DMS 273 (cell line): Measurements from ENCODE around the gene AGAP3.
A peak's percentile ranks its signal among the peaks of the same experiment; 100 is the strongest.

ENCODE experiments used
- DNase-seq: peaks from one replicate; lab custom pipeline; 2025; ENCODE audit not compliant: unreplicated experiment; lab: John Stamatoyannopoulos, UW

Gene AGAP3

GRCh38 chr7:151057989-151058780, 28.1 kb upstream of the AGAP3 start:
- DNase-seq, result peak; percentile 100

GRCh38 chr7:151058781-151059366, 27.4 kb upstream of the AGAP3 start:
- DNase-seq, result peak; percentile 65

GRCh38 chr7:151059367-151060112, 26.7 kb upstream of the AGAP3 start, which contains the start of gene SLC4A2:
Gene SLC4A2 (plus strand): TSS chr7:151059589. CDS start chr7:151061988, 2,399 bp downstream.
- peak; percentile 97 for DNase-seq

- DNase-seq, result no peak
These were observed 26.2 kb upstream of the AGAP3 start for GRCh38 chr7:151060113-151060415.

- DNase-seq, result peak; percentile 72
These were observed 25.7 kb upstream of the AGAP3 start for GRCh38 chr7:151060416-151061212.

GRCh38 chr7:151061213-151062110, 24.8 kb upstream of the AGAP3 start:
- no peak for DNase-seq

- DNase-seq, result no peak
These were observed 24.2 kb upstream of the AGAP3 start for GRCh38 chr7:151062111-151062398.

- peak; percentile 45 for DNase-seq
These were observed 23.7 kb upstream of the AGAP3 start for GRCh38 chr7:151062399-151063211.

GRCh38 chr7:151063212-151063561, 23.1 kb upstream of the AGAP3 start:
- DNase-seq, result no peak

- DNase-seq, result no peak
These were observed 21.8 kb upstream of the AGAP3 start for GRCh38 chr7:151064454-151064853.

- DNase-seq, result no peak
These were observed 21.3 kb upstream of the AGAP3 start for GRCh38 chr7:151064993-151065392.

GRCh38 chr7:151065516-151065915, 20.8 kb upstream of the AGAP3 start:
- DNase-seq, result no peak

GRCh38 chr7:151066273-151066974, 19.9 kb upstream of the AGAP3 start:
- no peak for DNase-seq

GRCh38 chr7:151068069-151068773, 18.1 kb upstream of the AGAP3 start:
- no peak for DNase-seq

- DNase-seq, result no peak
These were observed 16.3 kb upstream of the AGAP3 start for GRCh38 chr7:151069841-151070573.

- no peak for DNase-seq
These were observed 15.7 kb upstream of the AGAP3 start for GRCh38 chr7:151070574-151070960.

- DNase-seq, result no peak
These were observed 15.0 kb upstream of the AGAP3 start for GRCh38 chr7:151071032-151071866.
